Epithelial cell of prostate (primary cell): ENCODE results near the gene FBXW10.
A peak's percentile ranks its signal among the peaks of the same experiment; 100 is the strongest.
"Not testable (repeated sequence)": the region's sequence is repeated elsewhere in the genome, so short reads cannot be mapped to it uniquely, and the experiment has no call there.

Source experiments
- DNase-seq: peaks from one replicate; pipeline ENCODE4 v3.0.0-alpha.2; 2011; ENCODE audit warnings: low read depth, low spot score
- H3K27ac ChIP-seq: fragments of 450-650 bp; 2 replicates; pipeline ENCODE4 v1.5.1; 2017; ENCODE audit warnings: mild to moderate bottlenecking

FBXW10 gene

GRCh38 chr17:18816489-18817371 is 72.9 kb downstream of the FBXW10 start:
- not testable (repeated sequence) for H3K27ac ChIP-seq
- DNase-seq: peak; percentile 5

- not testable (repeated sequence) for DNase-seq, H3K27ac ChIP-seq
Observed at GRCh38 chr17:18821430-18821829, 77.6 kb downstream of the FBXW10 start.

- not testable (repeated sequence) for H3K27ac ChIP-seq, DNase-seq
Observed at GRCh38 chr17:18827613-18828012, 83.8 kb downstream of the FBXW10 start.
